Panc1 (cell line): ENCODE results near the gene ZCRB1. TPM values are rescaled to one million over a fixed set of nuclear protein-coding genes. Genes with fewer than 3 reads are reported as not detected.

ENCODE experiments used
- ATAC-seq: fragments of 200-7000 bp; cut with Tn5 transposase; 2 replicates; pipeline ENCODE4 v1.9.1; 2020; ENCODE audit warnings: mild to moderate bottlenecking, moderate library complexity
- BruUV-seq: library from RNA; stranded (reverse); fragments of 400-500 nt; replicated peaks from 2 replicates; lab custom pipeline; 2021; lab: Mats Ljungman, UMichigan
- CTCF ChIA-PET: fragments of 300-600 bp; sonication (Branson Sonifier 250); formaldehyde crosslinking; loops from one replicate; lab custom pipeline; 2022; ENCODE audit warnings: antibody characterized with exemption; lab: Charles Lee
- POLR2A ChIA-PET: fragments of 300-600 bp; sonication (Branson Sonifier 250); formaldehyde crosslinking; loops from one replicate; lab custom pipeline; 2022; ENCODE audit warnings: antibody characterized with exemption; lab: Charles Lee
- DNase-seq: peaks from one replicate; pipeline ENCODE4 v3.0.0-alpha.2; 2010; ENCODE audit warnings: low read depth, low spot score
- H3K27ac ChIP-seq: 2 replicates; pipeline ENCODE4 v1.5.1; 2011; ENCODE audit warnings: mild to moderate bottlenecking, low read length, inconsistent platforms
- H3K27me3 ChIP-seq: fragments of 200-500 bp; sonication (Bioruptor generic); 2 replicates; pipeline ENCODE4 v1.6.0; 2014; ENCODE audit warnings: low read length, inconsistent platforms; ENCODE audit not compliant: control insufficient read depth, insufficient read depth
- H3K36me3 ChIP-seq: fragments of 200-500 bp; sonication (Bioruptor generic); 2 replicates; pipeline ENCODE4 v1.5.1; 2014; ENCODE audit warnings: inconsistent platforms, mild to moderate bottlenecking, low read length, moderate library complexity; ENCODE audit not compliant: control insufficient read depth, insufficient read depth
- H3K4me1 ChIP-seq: 2 replicates; pipeline ENCODE4 v1.5.1; 2011; ENCODE audit warnings: inconsistent platforms, mild to moderate bottlenecking, low read length, moderate library complexity; ENCODE audit not compliant: control insufficient read depth, insufficient read depth
- H3K4me3 ChIP-seq, 2 experiments: 2 replicates each; pipeline ENCODE4 v1.5.1; 2011 to 2012; ENCODE audit warnings: low read depth in 2 of 2, low read length in 2 of 2, mild to moderate bottlenecking in 2 of 2, inconsistent platforms in 1 of 2, moderate library complexity in 1 of 2
- H3K9me3 ChIP-seq: fragments of 200-500 bp; sonication (Bioruptor generic); 2 replicates; pipeline ENCODE4 v1.5.1; 2014; ENCODE audit warnings: low read depth, mild to moderate bottlenecking, inconsistent platforms, low read length, moderate library complexity; ENCODE audit not compliant: control insufficient read depth, insufficient read depth
- CTCF ChIP-seq: fragments of 450-650 bp; IDR thresholded peaks from 2 replicates; pipeline ENCODE4 v1.5.1; 2017; ENCODE audit warnings: mild to moderate bottlenecking
- POLR2AphosphoS5 ChIP-seq: IDR thresholded peaks from 2 replicates; pipeline ENCODE4 v1.6.1; 2012; ENCODE audit warnings: mild to moderate bottlenecking, low read depth, low read length, moderate library complexity
- SIN3A ChIP-seq: IDR thresholded peaks from 2 replicates; pipeline ENCODE4 v1.6.1; 2012; ENCODE audit warnings: low read depth, mild to moderate bottlenecking, low read length, moderate library complexity, borderline replicate concordance; ENCODE audit not compliant: insufficient read depth
- TCF7L2 ChIP-seq: IDR thresholded peaks from 2 replicates; pipeline ENCODE4 v1.6.1; 2011; ENCODE audit warnings: mild to moderate bottlenecking, low read depth, low read length, inconsistent platforms
- in situ Hi-C: cut with HindIII; loops from 2 replicates; pipeline ENCODE4 v1.10.0; 2016; ENCODE audit warnings: low sequenced_read_pairs, low pct_unique_long_range_greater_than_20kb
- intact Hi-C: fragments of 100-400 bp; cut with micrococcal nuclease; formaldehyde crosslinking; loops from one replicate; pipeline ENCODE4 v1.10.0; 2022; ENCODE audit not compliant: unreplicated experiment
- total RNA-seq: library from RNA; stranded (reverse); gene quantifications from one replicate; pipeline ENCODE4 v1.2.1, GENCODE V29; 2021; ENCODE audit not compliant: unreplicated experiment
- TF ChIP-seq, protein P1 (sequence below), 2 experiments: IDR thresholded peaks; 2 replicates each; pipeline ENCODE4 v1.6.1; 2011 to 2012; ENCODE audit warnings: low read depth in 2 of 2, control low read depth in 1 of 2, low read length in 1 of 2, mild to moderate bottlenecking in 1 of 2, moderate library complexity in 1 of 2; ENCODE audit not compliant: insufficient read depth in 1 of 2

The ZCRB1 gene
- total RNA-seq, 1 experiment from 2014 or later: 68.8 TPM

- POLR2A ChIA-PET: no interaction called here
- Histone ChIP-seq H3K27ac (no peak overlapping the region), H3K36me3 (no peaks in the 10 kb centered on the region), H3K9me3 (no peaks in the 10 kb centered on the region), H3K27me3 (no peaks in the 10 kb centered on the region), H3K4me1 (no peaks in the 10 kb centered on the region), H3K4me3 (no peak overlapping the region)
- in situ Hi-C loops (no loop called here), intact Hi-C loops (no loop called here)
- TF ChIP-seq TCF7L2 (no peak), CTCF (peak; percentile 80)
- DNase-seq (no peak), ATAC-seq (no peak)
- CTCF ChIA-PET: interaction anchor here (0.7 kb wide), 2 partner anchors 101 to 133 kb away, joined by 7 to 15 read pairs; no protein-coding TSS in a partner anchor
- no TSS peak for BruUV-seq
Measured at GRCh38 chr12:42296503-42297109, 29.3 kb downstream of the ZCRB1 start.

GRCh38 chr12:42291680-42292079 is 34.2 kb downstream of the ZCRB1 start:
- ChIA-PET POLR2A (interaction anchor here (0.6 kb wide), 1 partner anchor 24 kb away, joined by 3 read pairs; no protein-coding TSS in a partner anchor), CTCF (interaction anchor here (0.6 kb wide), 1 partner anchor 150 kb away, joined by 3 read pairs; no protein-coding TSS in a partner anchor)
- Histone ChIP-seq H3K4me1 (no peaks in the 10 kb centered on the region), H3K27me3 (no peaks in the 10 kb centered on the region), H3K4me3 (no peak overlapping the region), H3K9me3 (no peaks in the 10 kb centered on the region), H3K27ac (no peak overlapping the region), H3K36me3 (no peaks in the 10 kb centered on the region)
- no TSS peak for BruUV-seq
- TF ChIP-seq TCF7L2: no peak
- no peak for TF ChIP-seq POLR2AphosphoS5
- no peak for TF ChIP-seq SIN3A
- TF ChIP-seq CTCF: no peak
- TF ChIP-seq, protein P1, sequence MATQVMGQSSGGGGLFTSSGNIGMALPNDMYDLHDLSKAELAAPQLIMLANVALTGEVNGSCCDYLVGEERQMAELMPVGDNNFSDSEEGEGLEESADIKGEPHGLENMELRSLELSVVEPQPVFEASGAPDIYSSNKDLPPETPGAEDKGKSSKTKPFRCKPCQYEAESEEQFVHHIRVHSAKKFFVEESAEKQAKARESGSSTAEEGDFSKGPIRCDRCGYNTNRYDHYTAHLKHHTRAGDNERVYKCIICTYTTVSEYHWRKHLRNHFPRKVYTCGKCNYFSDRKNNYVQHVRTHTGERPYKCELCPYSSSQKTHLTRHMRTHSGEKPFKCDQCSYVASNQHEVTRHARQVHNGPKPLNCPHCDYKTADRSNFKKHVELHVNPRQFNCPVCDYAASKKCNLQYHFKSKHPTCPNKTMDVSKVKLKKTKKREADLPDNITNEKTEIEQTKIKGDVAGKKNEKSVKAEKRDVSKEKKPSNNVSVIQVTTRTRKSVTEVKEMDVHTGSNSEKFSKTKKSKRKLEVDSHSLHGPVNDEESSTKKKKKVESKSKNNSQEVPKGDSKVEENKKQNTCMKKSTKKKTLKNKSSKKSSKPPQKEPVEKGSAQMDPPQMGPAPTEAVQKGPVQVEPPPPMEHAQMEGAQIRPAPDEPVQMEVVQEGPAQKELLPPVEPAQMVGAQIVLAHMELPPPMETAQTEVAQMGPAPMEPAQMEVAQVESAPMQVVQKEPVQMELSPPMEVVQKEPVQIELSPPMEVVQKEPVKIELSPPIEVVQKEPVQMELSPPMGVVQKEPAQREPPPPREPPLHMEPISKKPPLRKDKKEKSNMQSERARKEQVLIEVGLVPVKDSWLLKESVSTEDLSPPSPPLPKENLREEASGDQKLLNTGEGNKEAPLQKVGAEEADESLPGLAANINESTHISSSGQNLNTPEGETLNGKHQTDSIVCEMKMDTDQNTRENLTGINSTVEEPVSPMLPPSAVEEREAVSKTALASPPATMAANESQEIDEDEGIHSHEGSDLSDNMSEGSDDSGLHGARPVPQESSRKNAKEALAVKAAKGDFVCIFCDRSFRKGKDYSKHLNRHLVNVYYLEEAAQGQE (IDR thresholded peaks at IDR 0.05; ENCODE audit: insufficient read depth in 1 of 2, low read depth in 2 of 2, low read length in 1 of 2): no peak
- in situ Hi-C loops: no loop called here
- intact Hi-C loops: no loop called here
- ATAC-seq (no peak), DNase-seq (no peak)
